H9 (cell line): ENCODE data around the gene USP44. TPM values are rescaled to one million over a fixed set of nuclear protein-coding genes. Genes with fewer than 3 reads are reported as not detected.

Experiments
- DNase-seq: peaks from one replicate; pipeline ENCODE4 v3.0.0-alpha.2; 2017
- H2AFZ ChIP-seq: one replicate; pipeline ENCODE4 v1.6.1; 2013; ENCODE audit warnings: mild to moderate bottlenecking, low read length, control low read depth, moderate library complexity
- H2AK5ac ChIP-seq: 2 replicates; pipeline ENCODE4 v1.6.1; 2013; ENCODE audit warnings: low read length, control low read depth, mixed read lengths; ENCODE audit not compliant: insufficient read length
- H2BK120ac ChIP-seq: one replicate; pipeline ENCODE4 v1.6.1; 2013; ENCODE audit warnings: low read depth, mild to moderate bottlenecking, low read length, control low read depth, inconsistent platforms; ENCODE audit not compliant: poor library complexity, severe bottlenecking
- H2BK12ac ChIP-seq: 2 replicates; pipeline ENCODE4 v1.6.1; 2013; ENCODE audit warnings: low read length, control low read depth, mixed read lengths, low read depth; ENCODE audit not compliant: insufficient read length
- H2BK15ac ChIP-seq: 2 replicates; pipeline ENCODE4 v1.6.1; 2013; ENCODE audit warnings: low read depth, low read length, control low read depth
- H2BK20ac ChIP-seq: one replicate; pipeline ENCODE4 v1.6.1; 2013; ENCODE audit warnings: low read depth, mild to moderate bottlenecking, low read length, control low read depth, inconsistent platforms; ENCODE audit not compliant: poor library complexity, severe bottlenecking
- H2BK5ac ChIP-seq: 2 replicates; pipeline ENCODE4 v1.6.1; 2013; ENCODE audit warnings: low read length, control low read depth, mixed read lengths; ENCODE audit not compliant: insufficient read length
- H3K14ac ChIP-seq: 2 replicates; pipeline ENCODE4 v1.6.1; 2013; ENCODE audit warnings: low read length, control low read depth; ENCODE audit not compliant: insufficient read depth
- H3K18ac ChIP-seq: 2 replicates; pipeline ENCODE4 v1.6.1; 2013; ENCODE audit warnings: low read depth, mild to moderate bottlenecking, mixed read lengths, low read length, control low read depth; ENCODE audit not compliant: insufficient read length
- H3K23ac ChIP-seq: 2 replicates; pipeline ENCODE4 v1.6.1; 2013; ENCODE audit warnings: low read length, control low read depth, mixed read lengths, low read depth; ENCODE audit not compliant: insufficient read length
- H3K23me2 ChIP-seq: 2 replicates; pipeline ENCODE4 v1.6.1; 2013; ENCODE audit warnings: low read depth, mild to moderate bottlenecking, mixed read lengths, low read length, control low read depth; ENCODE audit not compliant: insufficient read length, poor library complexity, severe bottlenecking
- H3K27ac ChIP-seq: 2 replicates; pipeline ENCODE4 v1.5.1; 2013; ENCODE audit warnings: low read length, control low read depth, mixed read lengths, low read depth; ENCODE audit not compliant: insufficient read length
- H3K27me3 ChIP-seq: 2 replicates; pipeline ENCODE4 v1.6.1; 2013; ENCODE audit warnings: low read length, control low read depth, inconsistent platforms; ENCODE audit not compliant: insufficient read depth
- H3K4ac ChIP-seq: 2 replicates; pipeline ENCODE4 v1.6.1; 2013; ENCODE audit warnings: low read depth, mild to moderate bottlenecking, control low read depth, inconsistent platforms, low read length, moderate library complexity
- H3K4me1 ChIP-seq: 2 replicates; pipeline ENCODE4 v1.6.1; 2013; ENCODE audit warnings: low read length, control low read depth, inconsistent platforms; ENCODE audit not compliant: insufficient read depth
- H3K4me2 ChIP-seq: 2 replicates; pipeline ENCODE4 v1.6.1; 2013; ENCODE audit warnings: low read length, control low read depth, mixed read lengths; ENCODE audit not compliant: insufficient read length, insufficient read depth
- H3K56ac ChIP-seq: 2 replicates; pipeline ENCODE4 v1.6.1; 2013; ENCODE audit warnings: low read depth, mild to moderate bottlenecking, mixed read lengths, low read length, control low read depth; ENCODE audit not compliant: insufficient read length
- H3K79me1 ChIP-seq: 2 replicates; pipeline ENCODE4 v1.6.1; 2013; ENCODE audit warnings: low read depth, mild to moderate bottlenecking, moderate library complexity, low read length, control low read depth, inconsistent platforms; ENCODE audit not compliant: insufficient read depth, poor library complexity, severe bottlenecking
- H3K79me2 ChIP-seq: 2 replicates; pipeline ENCODE4 v1.6.1; 2013; ENCODE audit warnings: low read length, control low read depth, inconsistent platforms; ENCODE audit not compliant: insufficient read depth
- H3K9ac ChIP-seq: 2 replicates; pipeline ENCODE4 v1.6.1; 2013; ENCODE audit warnings: low read length, control low read depth, mixed read lengths; ENCODE audit not compliant: insufficient read length; ENCODE audit errors: extremely low read depth
- H3K9me3 ChIP-seq: one replicate; pipeline ENCODE4 v1.6.1; 2013; ENCODE audit warnings: low read depth, low read length, inconsistent platforms; ENCODE audit not compliant: control insufficient read depth
- H3T11ph ChIP-seq: one replicate; pipeline ENCODE4 v1.6.1; 2013; ENCODE audit warnings: mild to moderate bottlenecking, low read length, control low read depth, inconsistent platforms
- H4K20me1 ChIP-seq: one replicate; pipeline ENCODE4 v1.6.1; 2013; ENCODE audit not compliant: control insufficient read depth, insufficient read length, insufficient read depth
- H4K5ac ChIP-seq: 2 replicates; pipeline ENCODE4 v1.6.1; 2013; ENCODE audit warnings: low read depth, mild to moderate bottlenecking, mixed read lengths, low read length, control low read depth; ENCODE audit not compliant: insufficient read length
- H4K8ac ChIP-seq: replicated peaks from 2 replicates; pipeline ENCODE4 v1.6.1; 2013; ENCODE audit warnings: low read length, control low read depth, mixed read lengths, low read depth; ENCODE audit not compliant: insufficient read length
- H4K91ac ChIP-seq: 2 replicates; pipeline ENCODE4 v1.6.1; 2013; ENCODE audit warnings: low read depth, mild to moderate bottlenecking, moderate library complexity, mixed read lengths, low read length, control low read depth; ENCODE audit not compliant: insufficient read length
- H3K27ac Mint-ChIP-seq, 3 experiments: 2 replicates in 2 of 3; 3 replicates in 1 of 3; pipeline ENCODE4 v1.8.0; 2020 to 2021; ENCODE audit warnings: mixed read lengths in 3 of 3, mild to moderate bottlenecking in 1 of 3, moderate library complexity in 1 of 3
- H3K27me3 Mint-ChIP-seq: 2 replicates; pipeline ENCODE4 v1.8.0; 2021; ENCODE audit warnings: low read depth, mild to moderate bottlenecking, moderate library complexity, mixed read lengths
- H3K36me3 Mint-ChIP-seq, 3 experiments: 2 replicates in 2 of 3; 3 replicates in 1 of 3; pipeline ENCODE4 v1.8.0; 2020 to 2021; ENCODE audit warnings: low read depth in 3 of 3, mixed read lengths in 3 of 3; ENCODE audit not compliant: insufficient read depth in 1 of 3
- H3K4me1 Mint-ChIP-seq, 2 experiments: 2 replicates each; pipeline ENCODE4 v1.8.0; 2020; ENCODE audit warnings: mixed read lengths in 2 of 2
- H3K4me3 Mint-ChIP-seq, 2 experiments: 2 replicates in 1 of 2; 3 replicates in 1 of 2; pipeline ENCODE4 v1.8.0; 2020 to 2021; ENCODE audit warnings: mild to moderate bottlenecking in 2 of 2, mixed read lengths in 2 of 2, moderate library complexity in 1 of 2
- H3K9me3 Mint-ChIP-seq, 2 experiments: 2 replicates in 1 of 2; 3 replicates in 1 of 2; pipeline ENCODE4 v1.8.0; 2020; ENCODE audit warnings: mild to moderate bottlenecking in 2 of 2, mixed read lengths in 2 of 2, moderate library complexity in 1 of 2
- CTCF ChIP-seq: fragments of 200-600 bp; sonication (generic); conservative IDR thresholded peaks from 3 replicates; pipeline ENCODE4 v1.8.0; 2021; ENCODE audit warnings: antibody characterized with exemption, mild to moderate bottlenecking
- WGBS: extraction: QIAGEN DNeasy Blood & Tissue Kit; methylation state at CpG from one replicate; pipeline ENCODE4 v1.1.7; 2013; ENCODE audit warnings: missing lambda C conversion rate, low lambda C conversion rate, mixed read lengths; ENCODE audit not compliant: insufficient read length; ENCODE audit errors: extremely low coverage; 5-methylcytosine and 5-hydroxymethylcytosine counted together
- total RNA-seq: library from RNA; stranded (reverse); gene quantifications from 2 replicates; pipeline ENCODE4 v1.2.1, GENCODE V29; 2021

The USP44 gene
- total RNA-seq, 1 experiment from 2014 or later, result 185 TPM

DNA sequence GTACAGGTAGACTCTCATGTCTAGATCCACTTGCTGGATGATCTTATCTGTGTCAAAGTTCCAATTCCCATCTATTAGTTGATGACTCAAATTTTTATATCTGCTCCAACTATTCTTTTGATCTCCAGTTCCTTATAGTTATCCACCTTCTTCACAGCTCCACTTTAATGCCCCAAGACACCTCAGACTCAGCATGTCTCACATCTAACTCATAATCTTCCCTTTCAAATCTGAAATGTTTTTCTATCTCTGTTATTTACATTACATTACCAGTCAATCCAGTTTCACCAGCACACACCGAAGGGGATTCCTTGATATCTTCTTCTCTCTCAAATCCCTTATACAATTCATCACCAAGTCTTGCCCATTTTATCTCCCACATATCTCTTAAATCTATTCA is 81.0 kb downstream of the USP44 start:
- H2BK15ac ChIP-seq, result no peak overlapping the region
- H2BK5ac ChIP-seq, result no peak overlapping the region
- H3K18ac ChIP-seq, result no peak overlapping the region
- no peak overlapping the region for H3K9ac ChIP-seq
- Mint-ChIP-seq H3K4me3 (no peak overlapping the region), H3K36me3 (peaks cover 1 to 4% (median 2%) of the 10 kb centered on the region in 3 experiments; a peak in 5 of 7 replicates), H3K27ac (no peak overlapping the region), H3K9me3 (peaks cover 2% of the 10 kb centered on the region in 2 experiments; a peak in 1 of 5 replicates), H3K4me1 (peaks cover 3 to 10% of the 10 kb centered on the region in 2 experiments), H3K27me3 (no peaks in the 10 kb centered on the region)
- WGBS, result 100% methylated on average over 1 of the region's 1 CpG
- no peak for TF ChIP-seq CTCF
- H2AFZ ChIP-seq, result no peak overlapping the region
- no peaks in the 10 kb centered on the region for H3K4me1 ChIP-seq
- peaks cover 15% of the 10 kb centered on the region for H3K23me2 ChIP-seq
- no peak for DNase-seq
- H4K91ac ChIP-seq, result no peak overlapping the region
- no peak overlapping the region for H3K4me2 ChIP-seq
- H3K4ac ChIP-seq, result no peak overlapping the region
- H4K5ac ChIP-seq, result no peak overlapping the region
- H3K79me2 ChIP-seq, result peaks cover 11% of the 10 kb centered on the region
- H3K27me3 ChIP-seq, result no peaks in the 10 kb centered on the region
- H4K20me1 ChIP-seq, result no peaks in the 10 kb centered on the region
- H3K27ac ChIP-seq, result no peak overlapping the region
- no peak overlapping the region for H2BK20ac ChIP-seq
- H3T11ph ChIP-seq, result no peak overlapping the region
- H3K79me1 ChIP-seq, result no peaks in the 10 kb centered on the region
- H3K56ac ChIP-seq, result no peak overlapping the region
- H2BK120ac ChIP-seq, result no peak overlapping the region
- H3K14ac ChIP-seq, result no peak overlapping the region
- no peaks in the 10 kb centered on the region for H3K9me3 ChIP-seq
- no peak overlapping the region for H4K8ac ChIP-seq
- H3K23ac ChIP-seq, result no peak overlapping the region
- no peak overlapping the region for H2AK5ac ChIP-seq
- H2BK12ac ChIP-seq, result no peak overlapping the region

Other genes with a start within 250 kb of the USP44 start
- 124 and 140 TPM in 2 replicates for gene METAP2, start 77.3 kb downstream of the USP44 start, total RNA-seq
- 0.13 and 0.17 TPM in 2 replicates for gene NTN4, start 239.3 kb upstream of the USP44 start, total RNA-seq